Sciatic nerve (tissue), 2 donors: Measurements from ENCODE around the gene ERI2. TPM values are rescaled to one million over a fixed set of nuclear protein-coding genes. Genes with fewer than 3 reads are reported as not detected.
"Not testable (repeated sequence)": the region's sequence is repeated elsewhere in the genome, so short reads cannot be mapped to it uniquely, and the experiment has no call there.

Source experiments
- ATAC-seq: fragments of 200-7000 bp; cut with Tn5 transposase; one replicate; pipeline ENCODE4 v1.9.1; 2020; ENCODE audit warnings: mild to moderate bottlenecking, moderate library complexity
- DNase-seq: peaks from one replicate; pipeline ENCODE4 v3.0.0-alpha.2; 2020; ENCODE audit warnings: low spot score
- intact Hi-C: fragments of 100-400 bp; cut with DNase I; formaldehyde crosslinking; loops from one replicate; pipeline ENCODE4 v1.14.2; 2022
- total RNA-seq: library from RNA; stranded (reverse); fragmentation: NEBNext Ultra II Directional; extraction: Animal tissue kit (Norgen Biotek cat#: 25700); gene quantifications from one replicate; pipeline ENCODE4 v1.2.1, GENCODE V29; 2021
- donor health status: DM: no; HTN: no; CAD: no.
- donor health status: DM: no; HTN: no; CAD: no.

Gene ERI2
- total RNA-seq, 1 donor from 2014 or later = 16.5 TPM

GRCh38 chr16:20822521-20823325 is 16.5 kb upstream of the ERI2 start:
- ATAC-seq = no peak
- no peak for DNase-seq
- intact Hi-C loops = no loop called here

GRCh38 chr16:20821682-20822081 is 15.4 kb upstream of the ERI2 start:
- DNase-seq (no peak), ATAC-seq (no peak)
- intact Hi-C loops = no loop called here

GRCh38 chr16:20818929-20819585 is 12.8 kb upstream of the ERI2 start:
- DNase-seq (no peak), ATAC-seq (no peak)
- intact Hi-C loops = no loop called here

- DNase-seq (no peak), ATAC-seq (no peak)
- intact Hi-C loops = no loop called here
These were observed 8.5 kb upstream of the ERI2 start for GRCh38 chr16:20814784-20815183.

- DNase-seq = no peak
- intact Hi-C loops = no loop called here
- no peak for ATAC-seq
These were observed 6.2 kb upstream of the ERI2 start for GRCh38 chr16:20812510-20812909.

GRCh38 chr16:20811889-20812439 is 5.7 kb upstream of the ERI2 start:
- intact Hi-C loops = no loop called here
- ATAC-seq (no peak), DNase-seq (no peak)

- no peak for ATAC-seq
- DNase-seq = no peak
- intact Hi-C loops = no loop called here
These were observed 1.6 kb upstream of the ERI2 start for GRCh38 chr16:20807862-20808261.

GRCh38 chr16:20805684-20806167 is 546 bp downstream of the ERI2 start:
- DNase-seq, ATAC-seq, intact Hi-C loops: not testable (repeated sequence)

GRCh38 chr16:20803561-20804214 is 2.6 kb downstream of the ERI2 start:
- DNase-seq (no peak), ATAC-seq (no peak)
- intact Hi-C loops = no loop called here

- DNase-seq (no peak), ATAC-seq (no peak)
- intact Hi-C loops = no loop called here
These were observed 3.1 kb downstream of the ERI2 start for GRCh38 chr16:20803192-20803560.

GRCh38 chr16:20801278-20801677 is 5.0 kb downstream of the ERI2 start:
- DNase-seq = no peak
- intact Hi-C loops = no loop called here

GRCh38 chr16:20799599-20799998 is 6.7 kb downstream of the ERI2 start:
- DNase-seq (no peak), ATAC-seq (no peak)
- intact Hi-C loops = no loop called here

More at GRCh38 chr16:20801278-20801677, 5.0 kb downstream of the ERI2 start:
- no peak for ATAC-seq

GRCh38 chr16:20798364-20798763 is 7.9 kb downstream of the ERI2 start:
- DNase-seq (no peak), ATAC-seq (no peak)
- intact Hi-C loops = no loop called here

GRCh38 chr16:20791923-20792612 is 14.2 kb downstream of the ERI2 start:
- DNase-seq (no peak), ATAC-seq (no peak)
- intact Hi-C loops = no loop called here

- ATAC-seq (no peak), DNase-seq (no peak)
- intact Hi-C loops = no loop called here
These were observed 17.1 kb downstream of the ERI2 start for GRCh38 chr16:20789130-20789529.

GRCh38 chr16:20784204-20784603 is 22.1 kb downstream of the ERI2 start:
- ATAC-seq (no peak), DNase-seq (no peak)

GRCh38 chr16:20782470-20782869 is 23.8 kb downstream of the ERI2 start:
- intact Hi-C loops = no loop called here
- no peak for ATAC-seq

More at GRCh38 chr16:20784204-20784603, 22.1 kb downstream of the ERI2 start:
- intact Hi-C loops = no loop called here

GRCh38 chr16:20781697-20782096 is 24.6 kb downstream of the ERI2 start:
- intact Hi-C loops = no loop called here
- DNase-seq (no peak), ATAC-seq (no peak)

More at GRCh38 chr16:20782470-20782869, 23.8 kb downstream of the ERI2 start:
- DNase-seq = no peak
